AG09309 (cell line): ENCODE results near the gene IRX6.
A peak's percentile ranks its signal among the peaks of the same experiment; 100 is the strongest.

Experiments
- DNase-seq: peaks from one replicate; pipeline ENCODE4 v3.0.0-alpha.2; 2010; ENCODE audit warnings: low read depth
- H3K4me3 ChIP-seq: 2 replicates; pipeline ENCODE4 v1.5.1; 2011; ENCODE audit warnings: mild to moderate bottlenecking, low read depth, low read length, moderate library complexity; ENCODE audit not compliant: control insufficient read depth
- CTCF ChIP-seq: IDR thresholded peaks from 2 replicates; pipeline ENCODE4 v1.5.1; 2011; ENCODE audit warnings: mild to moderate bottlenecking, low read depth, low read length, inconsistent platforms; ENCODE audit not compliant: insufficient read depth, control insufficient read depth; ENCODE audit errors: missing control alignments

Gene IRX6

GRCh38 chr16:55294129-55294528, 29.9 kb upstream of the IRX6 start:
- H3K4me3 ChIP-seq: no peak overlapping the region
- DNase-seq: no peak
- TF ChIP-seq CTCF: peak; percentile 15

GRCh38 chr16:55294931-55295342, 29.1 kb upstream of the IRX6 start:
- H3K4me3 ChIP-seq: no peak overlapping the region
- peak; percentile 8 for DNase-seq
- TF ChIP-seq CTCF: no peak

GRCh38 chr16:55297062-55297909, 26.7 kb upstream of the IRX6 start:
- no peak overlapping the region for H3K4me3 ChIP-seq
- no peak for TF ChIP-seq CTCF
- DNase-seq: no peak

- DNase-seq: peak; percentile 16
- no peak overlapping the region for H3K4me3 ChIP-seq
- TF ChIP-seq CTCF: no peak
Observed at GRCh38 chr16:55297910-55298479, 26.0 kb upstream of the IRX6 start.

GRCh38 chr16:55301385-55302008, 22.5 kb upstream of the IRX6 start:
- DNase-seq: no peak

GRCh38 chr16:55302635-55303034, 21.4 kb upstream of the IRX6 start:
- no peak overlapping the region for H3K4me3 ChIP-seq
- no peak for TF ChIP-seq CTCF
- no peak for DNase-seq

More at GRCh38 chr16:55301385-55302008, 22.5 kb upstream of the IRX6 start:
- no peak overlapping the region for H3K4me3 ChIP-seq
- TF ChIP-seq CTCF: no peak
